ENCODE results near the gene ATP9A. TPM values are rescaled to one million over a fixed set of nuclear protein-coding genes. Genes with fewer than 3 reads are reported as not detected.

The ATP9A gene
- total RNA-seq, 1 experiment from 2014 or later, result 18.6 TPM

DNA sequence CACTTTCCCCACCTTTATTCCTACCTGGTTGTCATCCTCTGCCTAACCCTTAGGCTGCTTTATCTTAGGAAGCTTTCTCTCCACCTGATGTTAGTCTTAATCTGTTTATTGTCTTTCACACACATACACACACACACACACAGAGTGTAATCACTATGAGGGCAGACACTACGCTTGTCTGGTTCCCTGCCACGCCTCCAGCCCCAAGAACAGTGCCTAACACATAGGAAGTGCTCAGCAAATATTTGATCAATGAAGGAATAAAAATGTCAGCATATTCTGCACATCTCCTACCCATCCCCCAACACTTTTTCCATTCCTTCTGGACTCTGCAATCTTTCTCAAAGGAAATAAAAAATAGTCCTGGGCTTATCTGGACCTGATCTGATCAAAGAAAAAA lies 174.6 kb downstream of the ATP9A start:
- H3K27me3 ChIP-seq (ENCODE audit: insufficient read depth, low read depth), result no peaks in the 10 kb centered on the region
- H3K9me3 ChIP-seq (ENCODE audit: insufficient read depth, low read depth), result no peaks in the 10 kb centered on the region
- no peak for DNase-seq
- BruUV-seq (replicated peaks), result no TSS peak
- no peaks in the 10 kb centered on the region for H4K20me1 ChIP-seq (ENCODE audit: insufficient read depth)
- no peak for TF ChIP-seq EZH2 (IDR thresholded peaks at IDR 0.05; ENCODE audit: low read depth)
- TF ChIP-seq, protein P1, sequence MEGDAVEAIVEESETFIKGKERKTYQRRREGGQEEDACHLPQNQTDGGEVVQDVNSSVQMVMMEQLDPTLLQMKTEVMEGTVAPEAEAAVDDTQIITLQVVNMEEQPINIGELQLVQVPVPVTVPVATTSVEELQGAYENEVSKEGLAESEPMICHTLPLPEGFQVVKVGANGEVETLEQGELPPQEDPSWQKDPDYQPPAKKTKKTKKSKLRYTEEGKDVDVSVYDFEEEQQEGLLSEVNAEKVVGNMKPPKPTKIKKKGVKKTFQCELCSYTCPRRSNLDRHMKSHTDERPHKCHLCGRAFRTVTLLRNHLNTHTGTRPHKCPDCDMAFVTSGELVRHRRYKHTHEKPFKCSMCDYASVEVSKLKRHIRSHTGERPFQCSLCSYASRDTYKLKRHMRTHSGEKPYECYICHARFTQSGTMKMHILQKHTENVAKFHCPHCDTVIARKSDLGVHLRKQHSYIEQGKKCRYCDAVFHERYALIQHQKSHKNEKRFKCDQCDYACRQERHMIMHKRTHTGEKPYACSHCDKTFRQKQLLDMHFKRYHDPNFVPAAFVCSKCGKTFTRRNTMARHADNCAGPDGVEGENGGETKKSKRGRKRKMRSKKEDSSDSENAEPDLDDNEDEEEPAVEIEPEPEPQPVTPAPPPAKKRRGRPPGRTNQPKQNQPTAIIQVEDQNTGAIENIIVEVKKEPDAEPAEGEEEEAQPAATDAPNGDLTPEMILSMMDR (conservative IDR thresholded peaks at IDR 0.05), result no peak
- peaks cover 10% of the 10 kb centered on the region for H3K4me1 ChIP-seq (replicated peaks; ENCODE audit: insufficient read depth)
- no peak overlapping the region for H3K4me3 ChIP-seq
- no peaks in the 10 kb centered on the region for H3K36me3 ChIP-seq (ENCODE audit: low read depth)
- H3K79me2 ChIP-seq (ENCODE audit: low read depth), result no peaks in the 10 kb centered on the region
- ChIA-PET CTCF (no interaction called here), POLR2A (ENCODE audit: unreplicated experiment) (no interaction called here)
- H2AFZ ChIP-seq, result no peak overlapping the region
- no peak overlapping the region for H3K27ac ChIP-seq
- intact Hi-C loops (cut with micrococcal nuclease; ENCODE audit: unreplicated experiment), result no loop called here
- H3F3A ChIP-seq (ENCODE audit: insufficient read depth, low read depth), result no peaks in the 10 kb centered on the region
- H3K4me2 ChIP-seq, result no peak overlapping the region
- no peaks in the 10 kb centered on the region for H3K9me2 ChIP-seq (ENCODE audit: insufficient read depth)

DNA sequence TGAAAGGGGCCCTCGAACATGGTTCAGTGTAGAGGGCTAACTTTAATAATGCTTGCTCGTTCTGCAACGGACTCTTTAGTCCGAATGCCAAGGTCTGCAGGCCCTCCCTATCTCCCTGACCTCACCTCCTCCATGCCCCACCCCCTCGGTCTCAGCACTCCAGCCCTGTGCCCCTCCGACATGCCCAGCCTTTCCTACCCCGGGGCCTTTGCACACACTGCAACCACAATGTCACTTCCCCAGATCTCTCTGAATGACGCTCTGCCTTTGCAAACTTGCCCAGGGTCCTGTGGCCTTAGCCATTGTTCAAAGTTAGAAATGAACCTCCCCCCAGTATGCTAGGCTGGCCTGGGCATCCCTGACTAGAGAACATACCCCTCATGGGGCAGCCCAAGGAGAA lies 175.6 kb downstream of the ATP9A start:
- no peak overlapping the region for H3K27ac ChIP-seq
- CTCF ChIA-PET, result no interaction called here
- BruUV-seq (replicated peaks), result no TSS peak
- H3K4me1 ChIP-seq (replicated peaks; ENCODE audit: insufficient read depth), result peaks cover 10% of the 10 kb centered on the region
- intact Hi-C loops (cut with micrococcal nuclease; ENCODE audit: unreplicated experiment), result no loop called here
- no peaks in the 10 kb centered on the region for H4K20me1 ChIP-seq (ENCODE audit: insufficient read depth)
- TF ChIP-seq EZH2 (IDR thresholded peaks at IDR 0.05; ENCODE audit: low read depth), result no peak
- TF ChIP-seq, protein P1 (conservative IDR thresholded peaks at IDR 0.05), result no peak
- no peaks in the 10 kb centered on the region for H3K27me3 ChIP-seq (ENCODE audit: insufficient read depth, low read depth)
- DNase-seq, result no peak
- H3K4me3 ChIP-seq, result no peak overlapping the region
- no peak overlapping the region for H2AFZ ChIP-seq
- POLR2A ChIA-PET (ENCODE audit: unreplicated experiment), result interaction anchor here (0.6 kb wide), 1 partner anchor 184 kb away, joined by 3 read pairs; no protein-coding TSS in a partner anchor
- H3K36me3 ChIP-seq (ENCODE audit: low read depth), result no peaks in the 10 kb centered on the region
- no peaks in the 10 kb centered on the region for H3K9me2 ChIP-seq (ENCODE audit: insufficient read depth)
- H3K9me3 ChIP-seq (ENCODE audit: insufficient read depth, low read depth), result no peaks in the 10 kb centered on the region
- H3F3A ChIP-seq (ENCODE audit: insufficient read depth, low read depth), result no peaks in the 10 kb centered on the region
- H3K4me2 ChIP-seq, result no peak overlapping the region
- H3K79me2 ChIP-seq (ENCODE audit: low read depth), result no peaks in the 10 kb centered on the region

DNA sequence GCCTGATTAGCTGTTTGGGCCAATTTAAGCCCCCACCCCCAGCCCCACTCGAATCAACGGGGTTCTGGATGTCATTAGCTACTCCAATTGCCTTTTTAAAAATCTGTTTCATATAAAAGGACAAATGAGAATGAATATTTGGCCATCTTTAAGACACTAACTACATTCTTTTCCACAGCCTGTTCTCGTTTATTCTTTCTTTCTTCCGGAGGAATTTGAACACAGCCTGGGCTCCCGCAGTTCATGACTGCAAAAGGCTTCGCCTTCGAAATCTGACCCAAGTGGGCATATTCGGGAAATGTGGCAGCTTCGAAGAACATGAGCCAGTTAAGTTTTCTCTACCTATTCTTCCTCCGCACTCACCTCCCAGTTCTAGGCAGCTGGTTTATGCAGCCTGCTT lies 176.3 kb downstream of the ATP9A start:
- BruUV-seq (replicated peaks), result no TSS peak
- H3K27ac ChIP-seq, result no peak overlapping the region
- no peaks in the 10 kb centered on the region for H4K20me1 ChIP-seq (ENCODE audit: insufficient read depth)
- no peak overlapping the region for H3K4me3 ChIP-seq
- H3K9me3 ChIP-seq (ENCODE audit: insufficient read depth, low read depth), result no peaks in the 10 kb centered on the region
- H3K27me3 ChIP-seq (ENCODE audit: insufficient read depth, low read depth), result no peaks in the 10 kb centered on the region
- ChIA-PET CTCF (no interaction called here), POLR2A (ENCODE audit: unreplicated experiment) (interaction anchor here (0.6 kb wide), 1 partner anchor 183 kb away, joined by 3 read pairs; no protein-coding TSS in a partner anchor)
- no peak overlapping the region for H2AFZ ChIP-seq
- H3K9me2 ChIP-seq (ENCODE audit: insufficient read depth), result no peaks in the 10 kb centered on the region
- intact Hi-C loops (cut with micrococcal nuclease; ENCODE audit: unreplicated experiment), result no loop called here
- H3K4me1 ChIP-seq (replicated peaks; ENCODE audit: insufficient read depth), result peaks cover 10% of the 10 kb centered on the region
- H3K36me3 ChIP-seq (ENCODE audit: low read depth), result no peaks in the 10 kb centered on the region
- DNase-seq, result no peak
- no peaks in the 10 kb centered on the region for H3F3A ChIP-seq (ENCODE audit: insufficient read depth, low read depth)
- no peak overlapping the region for H3K4me2 ChIP-seq
- TF ChIP-seq EZH2 (IDR thresholded peaks at IDR 0.05; ENCODE audit: low read depth), result no peak
- TF ChIP-seq, protein P1 (conservative IDR thresholded peaks at IDR 0.05), result no peak
- no peaks in the 10 kb centered on the region for H3K79me2 ChIP-seq (ENCODE audit: low read depth)
